NCI-H69 (cell line): ENCODE measurements around the gene METTL16.
A peak's percentile ranks its signal among the peaks of the same experiment; 100 is the strongest.

Experiments used
- DNase-seq: peaks from one replicate; lab custom pipeline; 2025; lab: John Stamatoyannopoulos, UW

METTL16 gene

DNA sequence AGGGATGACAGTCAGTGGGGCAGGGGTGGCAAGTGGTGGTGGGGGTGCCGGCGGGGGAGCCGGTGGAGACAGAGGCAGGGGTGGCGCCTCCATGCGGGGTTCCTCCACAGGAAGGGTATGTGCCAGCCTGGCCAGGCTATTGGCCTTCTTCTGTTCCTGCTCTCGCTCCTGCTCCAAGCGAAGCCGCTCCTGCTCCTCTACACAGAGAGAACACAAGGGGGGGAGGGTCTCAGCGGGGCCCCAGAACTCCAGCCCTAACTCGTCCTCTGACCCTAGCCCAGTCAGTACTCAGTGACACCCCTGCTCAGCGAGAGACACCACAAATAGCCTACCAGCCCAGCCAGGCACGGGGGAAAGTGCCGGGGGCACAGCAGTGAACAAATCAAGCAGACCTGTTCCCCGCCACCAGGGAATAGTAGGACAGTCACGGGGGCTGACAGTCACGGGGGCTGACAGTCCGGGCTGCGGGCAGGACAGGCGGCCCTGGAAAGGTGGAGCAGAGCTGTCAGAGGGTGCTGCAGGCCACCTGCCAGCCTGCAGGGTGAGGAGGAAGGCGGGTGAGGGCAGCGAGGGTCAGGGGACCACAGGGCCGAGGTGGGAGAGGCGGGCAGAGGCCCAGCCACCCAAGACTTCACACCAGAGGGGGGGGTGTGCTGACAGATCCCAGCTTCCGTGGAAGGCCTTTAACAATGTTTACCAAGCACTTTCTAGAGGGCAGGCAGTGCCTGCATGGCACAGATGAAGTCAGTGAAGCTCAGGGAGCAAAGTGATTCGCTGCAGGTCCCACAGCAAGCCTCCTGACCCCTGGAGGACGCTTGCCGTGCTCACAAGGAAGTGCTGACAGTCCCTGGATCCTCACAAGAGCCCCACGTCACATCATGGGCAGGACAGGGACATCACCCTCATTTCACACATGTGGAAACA, 116.2 kb downstream of the METTL16 start:
- peak; percentile 17 for DNase-seq

DNA sequence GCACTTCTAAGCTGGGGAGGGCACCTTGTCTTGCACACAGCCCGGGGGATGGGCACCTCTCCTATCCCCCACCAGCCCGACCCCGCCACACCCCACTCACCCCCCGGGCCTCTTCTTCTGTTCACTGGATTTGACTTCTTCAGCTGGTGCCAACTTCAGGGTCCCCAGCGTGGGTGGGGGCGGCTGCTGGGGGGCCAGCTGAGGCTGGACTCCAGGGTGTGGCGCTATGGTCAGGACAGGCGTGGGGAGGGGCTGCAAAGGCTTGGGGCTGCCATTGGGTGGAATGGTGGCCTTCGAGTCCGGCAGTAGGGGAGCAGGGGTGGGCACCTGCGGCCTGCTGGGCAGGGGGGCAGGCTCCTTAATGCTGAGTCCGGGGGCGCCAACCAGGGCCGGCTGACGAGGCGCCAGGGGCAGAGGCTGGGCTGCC, 116.9 kb downstream of the METTL16 start:
- no peak for DNase-seq

DNA sequence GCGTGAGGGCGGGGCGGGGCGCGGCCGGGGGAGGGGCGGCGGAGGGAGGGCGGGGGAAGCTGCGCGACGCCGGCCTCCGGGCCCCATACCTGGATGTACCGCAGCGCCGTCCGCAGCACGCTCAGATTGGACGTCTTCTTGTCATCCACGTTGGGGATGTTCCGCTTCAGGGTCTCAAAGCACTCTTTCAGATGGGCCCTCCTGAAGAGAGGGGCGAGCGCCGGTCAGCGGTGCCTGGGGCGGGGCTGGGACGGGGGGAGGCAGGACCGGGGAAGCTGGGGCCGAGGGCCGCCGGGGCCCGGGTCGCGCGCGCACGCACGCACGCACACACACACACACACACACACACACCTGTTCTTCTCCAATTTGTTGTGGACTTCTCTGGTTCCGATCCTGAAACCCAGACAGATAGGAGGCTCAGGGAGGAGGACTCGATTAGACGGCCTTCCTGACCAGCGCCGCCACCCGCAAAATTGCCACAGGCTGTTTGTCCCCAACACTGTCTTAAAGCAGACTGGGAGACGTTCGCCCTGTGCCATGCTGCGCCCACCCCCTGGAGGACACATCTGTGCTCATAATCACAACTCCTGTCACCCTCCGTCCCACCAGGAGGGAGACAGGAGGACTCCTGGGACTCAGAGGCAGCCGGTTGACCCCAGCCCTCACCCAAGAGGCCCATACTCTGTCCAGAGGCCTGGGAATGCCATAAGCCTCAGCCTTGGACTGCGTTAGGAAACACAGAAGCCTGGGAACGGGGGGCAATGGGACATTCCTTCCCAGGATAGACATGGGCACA, 117.5 kb downstream of the METTL16 start:
- no peak for DNase-seq

DNA sequence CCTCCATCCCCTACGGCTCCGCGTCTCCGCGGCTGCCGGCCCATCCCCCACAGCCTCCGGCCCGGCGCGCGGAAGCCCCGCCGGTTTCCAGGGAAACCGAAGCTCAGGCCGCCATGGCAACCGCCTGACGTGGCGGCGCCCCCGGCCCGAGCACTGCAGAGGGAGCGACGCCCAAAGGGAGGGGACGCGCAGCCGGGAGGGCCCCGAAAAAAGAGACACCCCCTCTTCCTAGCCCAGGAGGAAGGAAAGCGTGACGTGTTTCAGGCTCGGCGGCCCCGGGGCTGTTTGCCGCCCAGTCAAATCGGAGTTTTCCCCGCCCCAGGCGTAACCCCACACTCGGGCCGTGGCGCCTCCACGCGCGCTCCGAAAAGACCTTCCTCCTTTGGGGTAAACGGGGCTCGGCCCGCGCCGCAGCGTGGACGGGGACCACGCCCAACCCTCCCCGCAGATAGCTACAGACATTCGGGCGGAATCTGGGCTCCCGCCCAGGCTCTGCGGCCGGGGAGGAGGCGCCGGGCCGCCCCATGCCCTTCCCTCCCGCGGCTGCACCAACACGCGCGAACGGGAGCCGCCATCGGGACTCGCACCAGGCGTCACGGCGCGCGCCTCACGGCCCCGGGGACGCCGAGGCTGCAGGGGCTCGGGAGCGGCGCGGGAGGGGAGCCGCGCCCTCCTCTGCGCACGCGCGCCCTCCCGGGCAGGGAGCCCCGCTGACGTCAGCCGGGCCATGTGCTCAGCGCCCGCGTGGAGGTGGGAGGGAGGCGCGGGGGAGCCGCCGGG, 118.3 kb downstream of the METTL16 start:
- peak; percentile 95 for DNase-seq

DNA sequence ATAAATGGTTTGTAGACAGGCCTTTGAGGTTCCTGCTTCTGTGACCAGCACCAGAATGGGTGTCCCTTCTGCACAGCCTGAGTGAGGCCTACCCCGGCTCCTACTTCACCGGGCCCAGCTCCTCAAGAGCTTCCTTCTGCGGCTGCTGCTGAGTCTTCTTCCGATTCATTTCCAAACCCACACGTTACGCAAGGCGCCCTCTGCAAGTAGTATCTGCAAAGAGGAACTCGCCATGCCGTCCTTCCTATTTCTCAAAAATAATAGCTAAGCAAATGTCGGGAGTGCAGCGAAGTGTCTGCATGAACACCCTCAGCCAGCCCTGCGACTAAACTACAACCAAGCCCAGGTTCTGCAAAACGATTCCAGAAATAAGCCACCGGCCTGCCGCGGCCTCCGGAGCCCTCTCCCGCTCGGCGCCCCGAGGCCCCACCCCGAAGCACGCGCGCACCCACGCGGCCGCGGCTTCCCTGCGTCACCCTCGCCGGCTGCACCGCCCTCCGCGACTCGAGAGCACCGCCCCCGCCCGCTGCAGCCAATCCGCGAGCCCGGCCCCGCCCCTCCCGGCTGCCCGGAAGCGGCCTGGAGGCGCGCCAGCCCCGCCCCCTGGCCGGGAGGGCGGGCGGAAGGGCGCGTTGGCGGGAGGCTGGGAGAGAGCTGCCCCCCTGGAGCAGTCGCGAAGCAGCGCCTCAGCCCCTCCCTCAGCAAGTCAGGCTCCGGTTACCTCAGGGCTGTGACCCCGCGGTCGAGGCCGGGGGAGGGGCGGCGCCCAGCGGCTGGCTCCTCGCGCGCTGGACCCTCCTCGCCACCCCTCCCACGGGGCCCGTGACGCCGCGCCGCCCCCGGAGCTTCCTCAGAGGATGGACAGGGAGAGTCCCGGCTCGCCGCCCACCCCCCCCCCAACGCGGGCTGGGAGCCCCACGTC, 119.2 kb downstream of the METTL16 start:
- peak; percentile 95 for DNase-seq

DNA sequence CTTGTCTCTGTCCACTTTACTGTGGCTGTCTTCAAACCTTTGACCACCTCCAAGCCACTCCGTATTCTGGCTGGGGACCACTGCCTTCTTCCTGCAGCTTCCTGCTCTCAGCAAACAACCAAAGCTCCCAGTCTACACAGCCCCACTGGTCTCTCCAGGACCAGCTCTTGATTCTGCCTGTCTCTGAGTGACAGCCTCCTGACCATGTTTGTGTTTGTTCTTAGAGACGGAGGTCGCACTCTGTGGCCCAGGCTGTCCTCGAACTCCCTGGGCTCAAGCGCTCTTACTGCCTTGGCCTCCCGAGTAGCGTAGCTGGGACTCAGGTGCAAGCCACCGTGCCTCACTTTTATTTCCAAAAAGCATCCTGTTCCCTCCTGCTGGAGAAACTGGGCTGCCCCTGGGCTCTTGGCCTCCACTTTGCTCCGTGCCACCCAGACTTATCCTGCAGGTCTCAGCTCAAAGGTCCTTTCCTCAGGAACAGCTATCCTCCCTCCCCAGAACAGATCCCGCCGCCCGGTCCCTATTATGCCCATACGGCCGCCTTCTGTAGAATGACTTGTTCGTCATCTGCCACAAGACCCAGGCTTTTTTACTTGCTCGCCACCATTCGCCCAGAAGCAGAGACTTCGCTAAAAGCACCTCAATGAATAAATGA, 120.0 kb downstream of the METTL16 start:
- DNase-seq: no peak

DNA sequence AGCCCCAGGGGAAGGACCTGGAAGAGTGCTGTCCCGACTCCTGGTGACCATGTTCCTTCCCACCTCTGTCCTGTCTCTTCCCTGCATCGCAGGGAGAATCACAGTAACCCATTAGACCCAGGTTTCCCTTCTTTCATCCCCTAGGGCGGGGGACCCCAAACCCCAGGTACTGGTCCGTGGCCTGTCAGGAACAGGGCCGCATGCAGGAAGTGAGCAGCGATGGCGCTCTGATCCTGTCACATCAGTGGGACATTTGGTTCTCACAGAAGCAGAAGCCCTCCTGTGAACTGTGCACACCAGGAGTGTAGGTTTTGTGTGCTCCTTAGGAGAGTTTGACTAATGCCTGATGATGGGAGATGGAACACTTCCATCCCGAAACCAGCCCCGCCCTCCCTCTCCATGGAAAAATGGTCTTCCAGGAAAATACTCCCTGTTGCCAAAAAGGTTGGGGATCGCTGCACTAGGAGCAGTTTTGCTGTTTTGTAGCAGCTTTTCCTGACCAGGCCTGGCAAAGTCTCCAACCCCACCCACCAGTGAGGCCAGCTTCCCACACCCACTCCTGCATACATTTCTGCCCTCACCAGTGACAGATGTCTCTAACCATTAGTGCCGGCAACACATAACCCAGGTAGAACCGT, 121.4 kb downstream of the METTL16 start:
- no peak for DNase-seq

DNA sequence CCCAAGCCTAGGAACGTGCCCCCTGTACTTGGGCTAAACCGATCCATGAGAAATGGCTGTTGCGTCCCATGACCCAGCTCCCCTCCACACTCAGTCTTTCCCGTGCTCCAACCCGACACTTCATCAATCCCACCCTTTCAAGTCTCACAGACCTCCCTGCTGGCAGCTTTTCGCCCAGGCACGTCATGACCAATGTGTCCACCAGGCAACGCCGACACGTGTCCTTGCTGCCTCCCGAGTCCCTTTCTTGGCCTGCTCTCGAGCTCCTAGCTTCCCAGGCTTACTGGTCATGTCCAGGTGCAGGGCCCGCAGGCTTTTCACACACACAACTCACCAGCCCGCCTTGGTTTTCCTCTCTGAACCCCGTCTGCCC, 123.0 kb downstream of the METTL16 start:
- DNase-seq: no peak

DNA sequence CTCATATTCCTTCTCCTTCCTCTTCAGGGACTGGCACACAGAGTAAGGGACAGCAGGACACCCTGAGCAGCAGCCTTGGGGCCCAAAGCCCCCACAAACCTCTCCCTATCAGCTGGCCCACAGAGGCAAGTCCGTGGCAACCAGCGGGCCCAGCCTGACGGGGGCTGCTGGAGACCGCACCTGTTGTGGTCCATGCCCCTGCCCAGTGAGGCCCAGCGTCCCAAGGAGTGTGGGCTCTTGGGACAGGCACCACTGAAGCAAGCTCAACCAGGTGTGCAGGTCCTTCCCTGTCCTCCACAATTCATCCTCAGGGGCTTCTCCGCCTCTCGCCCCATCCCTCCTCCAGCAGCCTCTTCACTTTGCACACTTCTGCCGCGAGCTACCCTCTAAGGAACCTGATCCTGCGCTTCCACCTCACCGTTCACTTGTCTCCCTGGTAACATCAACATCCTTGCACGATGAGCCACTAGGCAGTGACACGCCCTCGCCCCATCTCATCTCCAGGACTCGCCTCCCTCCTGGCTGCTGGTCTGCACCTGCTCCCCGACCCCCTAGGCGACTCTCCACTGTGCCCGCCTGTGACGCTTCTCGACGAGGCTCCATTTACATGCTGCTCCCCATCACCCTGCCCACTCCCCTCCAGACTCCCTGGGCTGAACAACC, 123.5 kb downstream of the METTL16 start:
- peak; percentile 8 for DNase-seq

DNA sequence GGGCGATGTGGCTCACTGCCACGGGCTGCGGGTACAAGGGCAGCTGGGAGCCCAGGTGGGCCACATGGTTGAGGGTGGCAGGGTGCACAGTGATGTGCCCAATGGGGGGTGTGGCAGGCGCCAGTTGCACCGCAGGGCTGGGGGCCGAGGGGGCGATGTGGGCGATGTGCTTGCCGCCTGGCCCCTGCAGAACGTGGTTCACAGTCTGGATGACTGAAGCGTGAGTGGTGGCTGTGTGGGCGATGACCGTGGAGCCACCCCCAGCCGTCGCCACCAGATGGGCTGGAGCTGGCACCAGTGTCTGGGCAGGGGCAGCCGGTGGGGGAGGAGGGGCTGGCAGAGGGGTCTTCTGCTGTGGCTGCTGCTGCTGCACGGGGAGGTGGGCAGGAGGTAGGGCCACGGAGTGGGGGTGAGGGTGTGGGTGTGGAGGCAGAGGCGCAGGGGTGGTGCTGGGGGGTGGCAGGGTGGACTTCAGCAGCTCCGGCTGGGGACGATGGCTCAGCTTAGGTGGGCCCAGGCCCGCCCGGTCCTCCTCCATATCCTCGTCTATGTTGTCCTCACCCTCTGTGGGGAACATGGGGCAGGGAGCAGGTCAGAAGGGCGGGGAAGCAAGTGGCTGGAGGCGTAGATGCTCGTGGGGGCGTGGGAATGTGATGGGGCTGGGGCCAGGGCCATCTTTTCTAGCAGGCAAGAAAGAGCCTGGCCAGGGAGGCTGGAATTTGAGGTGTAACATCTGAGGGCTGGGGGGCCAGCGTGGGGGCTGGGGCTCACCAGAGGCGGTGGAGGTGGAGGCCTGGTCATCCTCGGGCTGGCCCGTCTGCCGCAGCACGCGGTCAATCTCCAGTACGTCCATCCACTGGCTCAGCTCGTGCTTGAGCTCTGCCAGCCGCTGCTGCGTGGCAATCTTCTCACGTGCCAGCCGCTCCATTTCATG, 124.3 kb downstream of the METTL16 start:
- no peak for DNase-seq

DNA sequence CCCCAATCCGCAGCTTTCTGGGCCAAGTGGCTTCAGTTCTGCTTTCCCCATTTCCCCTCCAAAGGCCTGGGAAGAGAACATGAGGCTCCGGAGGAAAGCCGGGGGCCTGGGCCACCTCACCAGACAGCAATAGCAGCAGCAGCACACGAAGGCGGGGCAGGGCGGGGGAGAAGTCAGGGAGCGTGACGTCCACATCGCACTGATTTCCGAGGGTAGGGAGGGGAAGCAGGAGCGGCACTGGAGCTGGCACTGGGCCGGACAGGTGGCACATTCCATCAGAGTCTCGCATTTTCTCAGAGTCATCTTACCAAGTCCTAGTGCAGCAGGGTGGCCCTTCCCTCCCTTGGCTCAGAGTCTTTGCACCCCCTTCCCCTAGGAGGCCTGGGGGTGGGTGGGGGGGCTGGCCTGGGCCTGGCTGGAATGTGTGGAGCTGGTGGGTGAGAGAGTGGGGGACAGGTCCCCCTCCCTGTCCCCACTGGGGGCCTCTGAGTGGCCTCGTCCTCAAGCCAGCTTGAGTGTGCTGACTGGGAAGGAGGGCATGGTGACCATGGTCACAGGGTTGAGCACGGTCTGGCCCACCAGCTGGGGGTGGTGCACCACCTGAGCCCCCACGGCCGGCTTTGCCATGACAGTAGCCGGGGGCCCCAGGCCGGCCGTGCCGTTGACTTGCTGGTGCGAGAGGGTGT, 125.1 kb downstream of the METTL16 start:
- DNase-seq: no peak

DNA sequence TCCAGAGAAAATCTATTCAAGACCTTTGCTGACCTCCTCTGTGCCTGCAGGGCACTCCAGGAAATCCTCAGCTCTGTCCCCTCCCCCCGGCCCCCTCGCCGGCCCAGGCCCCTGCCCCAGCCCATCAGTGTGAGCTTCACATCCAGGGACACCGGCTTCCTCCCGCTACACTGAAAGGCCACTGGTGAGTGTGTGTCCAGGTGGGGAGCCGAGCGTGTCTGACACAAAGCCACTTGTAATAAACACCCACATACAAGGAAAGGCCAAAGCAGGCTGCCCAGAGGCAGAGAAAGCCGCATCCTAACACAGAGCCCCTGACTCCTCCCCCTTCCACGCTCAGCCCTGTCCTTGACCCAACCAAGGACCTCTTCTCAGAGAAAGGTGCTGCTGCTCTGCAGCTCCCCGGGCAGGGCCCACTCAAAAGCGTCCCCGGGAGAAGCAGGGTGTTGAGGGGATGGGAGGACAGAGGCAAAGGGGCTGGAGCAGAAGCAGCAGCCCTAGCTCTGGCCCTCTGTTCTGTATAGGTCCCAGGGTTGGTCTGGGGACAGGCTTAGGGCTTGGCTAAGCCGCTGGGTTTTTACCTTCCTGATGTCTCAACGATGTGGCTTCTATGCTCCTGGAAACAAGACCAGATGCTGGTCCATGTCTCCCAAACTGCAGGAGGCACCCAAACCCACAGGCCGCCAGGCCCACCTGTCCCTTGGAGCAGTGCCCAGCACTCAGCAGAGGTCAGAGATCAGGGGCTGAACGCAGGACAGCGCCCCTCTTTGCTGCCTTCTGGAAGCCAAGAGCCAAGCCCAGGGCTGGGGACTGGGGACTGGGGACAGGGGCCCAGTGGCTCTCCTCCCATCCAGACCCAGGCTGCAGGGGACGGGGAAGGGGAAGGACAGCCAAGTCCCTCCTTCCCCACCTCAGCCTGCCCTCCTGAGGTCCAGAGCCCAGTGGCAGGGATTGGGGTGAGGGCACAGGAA, 126.2 kb downstream of the METTL16 start:
- DNase-seq: no peak

DNA sequence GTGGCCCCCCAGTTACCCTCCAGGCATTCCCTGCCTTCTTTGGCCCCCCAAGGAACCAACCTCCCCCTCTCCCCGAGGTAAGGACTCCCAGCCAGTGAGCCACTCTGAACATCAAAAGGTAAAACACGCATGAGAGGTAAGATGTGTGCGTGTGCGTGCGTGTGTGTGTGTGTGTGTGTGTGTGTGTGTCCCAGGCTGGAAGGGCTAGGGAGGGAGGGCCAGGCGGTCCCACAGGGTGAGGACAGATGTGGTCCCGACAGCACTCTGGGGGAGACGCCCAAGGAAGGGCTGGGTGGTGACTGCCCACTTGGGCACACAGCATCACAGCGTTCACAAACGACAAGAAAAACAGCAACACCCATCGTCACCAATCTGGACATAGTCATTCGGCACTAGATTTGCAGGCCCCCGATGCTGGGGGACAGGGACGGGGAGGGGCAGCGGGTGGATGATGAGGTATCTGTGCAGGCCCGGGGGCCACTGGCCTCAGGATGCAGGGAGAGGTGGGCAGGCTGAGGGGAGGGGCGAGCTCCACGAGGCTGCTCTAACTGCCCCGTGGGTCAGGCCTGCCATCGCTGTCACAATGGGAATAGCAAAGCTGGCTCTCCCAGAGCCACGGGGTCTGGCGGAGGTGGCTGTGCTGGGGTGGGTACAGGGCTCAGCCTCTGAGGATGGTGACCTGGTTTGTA, 127.1 kb downstream of the METTL16 start:
- no peak for DNase-seq

DNA sequence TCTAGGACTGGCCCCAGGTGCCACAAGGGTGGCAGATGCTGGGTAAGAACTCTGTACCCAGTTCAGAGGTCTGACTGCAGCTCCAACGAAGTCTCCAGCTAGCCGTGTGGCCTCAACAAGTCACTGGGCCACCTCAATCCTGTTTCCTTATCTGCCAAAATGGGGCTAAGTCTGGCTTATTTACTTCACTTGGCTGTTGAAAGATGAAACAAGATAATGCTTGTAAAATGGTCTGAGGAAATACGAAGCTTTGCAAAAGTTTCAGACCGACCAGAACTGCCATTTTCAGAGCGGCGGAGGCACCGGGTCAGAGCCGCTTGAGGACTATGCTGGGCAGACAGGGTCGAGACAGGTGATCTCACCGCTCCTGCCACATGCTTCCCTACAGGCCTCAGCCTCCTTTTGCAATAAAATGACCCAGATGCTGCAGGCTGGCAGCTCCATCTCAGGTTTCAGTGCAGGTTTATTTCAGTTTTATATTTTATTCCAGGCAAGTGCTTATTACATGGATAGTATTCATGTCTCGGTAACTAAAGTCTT, 128.0 kb downstream of the METTL16 start:
- no peak for DNase-seq

DNA sequence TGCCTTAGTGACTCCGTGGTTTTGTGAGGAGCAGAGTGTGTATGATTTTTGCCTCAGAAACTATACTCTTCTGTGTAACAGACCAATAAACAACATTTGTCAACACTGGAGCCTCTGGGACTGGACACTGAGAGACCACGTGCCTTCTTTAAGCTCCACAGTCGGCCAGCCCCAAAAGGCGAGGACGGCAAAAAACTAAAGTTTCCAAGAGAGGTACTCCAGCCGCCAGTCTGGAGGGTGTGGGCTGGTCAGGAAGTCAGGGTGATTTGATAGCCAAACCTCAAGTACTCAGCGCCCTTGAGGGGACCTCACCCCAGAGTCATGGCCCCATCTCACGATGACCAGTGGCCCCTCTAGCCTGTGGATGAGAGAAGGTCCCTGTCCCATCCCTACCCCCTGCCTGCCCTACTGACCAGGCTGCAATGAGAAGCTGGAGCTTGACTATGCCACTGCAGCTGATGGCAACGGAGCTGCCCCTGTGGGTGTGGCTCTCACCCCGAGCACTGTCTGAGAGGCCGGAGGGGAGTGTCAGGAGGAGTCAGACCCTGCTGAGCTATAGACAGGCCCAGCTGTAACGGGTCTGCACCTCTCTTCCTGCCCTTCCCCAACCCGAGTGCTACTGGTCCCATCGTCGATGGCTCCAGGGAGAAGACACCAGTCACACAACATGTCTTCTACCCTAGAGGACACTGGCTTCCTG, 130.6 kb downstream of the METTL16 start:
- no peak for DNase-seq
